ENCODE measurements around the gene NRL.

NRL gene

GRCh38 chr14:24123424-24124417 is 9.0 kb upstream of the NRL start:
- H3K9me3 ChIP-seq (ENCODE audit: control insufficient read depth, low read length), result no peaks in the 10 kb centered on the region
- no peaks in the 10 kb centered on the region for H3K27me3 ChIP-seq (ENCODE audit: control insufficient read depth, insufficient read depth, low read length)
- no peaks in the 10 kb centered on the region for H3K36me3 ChIP-seq (ENCODE audit: control insufficient read depth, insufficient read depth, low read length)
- no peak overlapping the region for H3K27ac ChIP-seq
- TF ChIP-seq CTCF (IDR thresholded peaks at IDR 0.05), result no peak
- H3K9ac ChIP-seq, result no peak overlapping the region
- H2AFZ ChIP-seq, result no peak overlapping the region
- peaks cover under 1% of the 10 kb centered on the region for H3K79me2 ChIP-seq
- H3K4me3 ChIP-seq (ENCODE audit: low read depth, low read length), result no peak overlapping the region
- H3K4me2 ChIP-seq (ENCODE audit: low read length), result no peak overlapping the region
- no peaks in the 10 kb centered on the region for H3K4me1 ChIP-seq

- no peak for TF ChIP-seq CTCF (IDR thresholded peaks at IDR 0.05)
- no peak overlapping the region for H3K27ac ChIP-seq
- peaks cover 2% of the 10 kb centered on the region for H3K79me2 ChIP-seq
- no peak overlapping the region for H2AFZ ChIP-seq
- H3K4me2 ChIP-seq (ENCODE audit: low read length), result no peak overlapping the region
- no peak overlapping the region for H3K9ac ChIP-seq
- H3K27me3 ChIP-seq (ENCODE audit: control insufficient read depth, insufficient read depth, low read length), result no peaks in the 10 kb centered on the region
- no peaks in the 10 kb centered on the region for H3K36me3 ChIP-seq (ENCODE audit: control insufficient read depth, insufficient read depth, low read length)
- no peaks in the 10 kb centered on the region for H3K4me1 ChIP-seq
- no peaks in the 10 kb centered on the region for H3K9me3 ChIP-seq (ENCODE audit: control insufficient read depth, low read length)
- H3K4me3 ChIP-seq (ENCODE audit: low read depth, low read length), result no peak overlapping the region
These were observed 8.1 kb upstream of the NRL start for GRCh38 chr14:24122898-24123297.

- Histone ChIP-seq H3K79me2 (peaks cover 2% of the 10 kb centered on the region), H3K9me3 (ENCODE audit: control insufficient read depth, low read length) (no peaks in the 10 kb centered on the region), H3K4me1 (no peaks in the 10 kb centered on the region), H3K36me3 (ENCODE audit: control insufficient read depth, insufficient read depth, low read length) (no peaks in the 10 kb centered on the region), H3K9ac (no peak overlapping the region), H3K27ac (no peak overlapping the region), H3K27me3 (ENCODE audit: control insufficient read depth, insufficient read depth, low read length) (no peaks in the 10 kb centered on the region), H2AFZ (no peak overlapping the region), H3K4me3 (ENCODE audit: low read depth, low read length) (no peak overlapping the region), H3K4me2 (ENCODE audit: low read length) (no peak overlapping the region)
- TF ChIP-seq CTCF (IDR thresholded peaks at IDR 0.05), result no peak
These were observed 7.7 kb upstream of the NRL start for GRCh38 chr14:24122416-24122815.

- Histone ChIP-seq H3K4me2 (ENCODE audit: low read length) (no peak overlapping the region), H3K9me3 (ENCODE audit: control insufficient read depth, low read length) (no peaks in the 10 kb centered on the region), H3K36me3 (ENCODE audit: control insufficient read depth, insufficient read depth, low read length) (no peaks in the 10 kb centered on the region), H3K4me1 (peaks cover 5% of the 10 kb centered on the region), H2AFZ (no peak overlapping the region), H3K27ac (no peak overlapping the region), H3K27me3 (ENCODE audit: control insufficient read depth, insufficient read depth, low read length) (no peaks in the 10 kb centered on the region), H3K79me2 (peaks cover 8% of the 10 kb centered on the region), H3K9ac (no peak overlapping the region), H3K4me3 (ENCODE audit: low read depth, low read length) (no peak overlapping the region)
- no peak for TF ChIP-seq CTCF (IDR thresholded peaks at IDR 0.05)
These were observed 6.5 kb upstream of the NRL start for GRCh38 chr14:24121210-24121609.
